Measurements from ENCODE around the gene SMARCAL1. TPM values are rescaled to one million over a fixed set of nuclear protein-coding genes. Genes with fewer than 3 reads are reported as not detected.

Gene SMARCAL1
- total RNA-seq, 1 donor from 2014 or later: 19.2 TPM

DNA sequence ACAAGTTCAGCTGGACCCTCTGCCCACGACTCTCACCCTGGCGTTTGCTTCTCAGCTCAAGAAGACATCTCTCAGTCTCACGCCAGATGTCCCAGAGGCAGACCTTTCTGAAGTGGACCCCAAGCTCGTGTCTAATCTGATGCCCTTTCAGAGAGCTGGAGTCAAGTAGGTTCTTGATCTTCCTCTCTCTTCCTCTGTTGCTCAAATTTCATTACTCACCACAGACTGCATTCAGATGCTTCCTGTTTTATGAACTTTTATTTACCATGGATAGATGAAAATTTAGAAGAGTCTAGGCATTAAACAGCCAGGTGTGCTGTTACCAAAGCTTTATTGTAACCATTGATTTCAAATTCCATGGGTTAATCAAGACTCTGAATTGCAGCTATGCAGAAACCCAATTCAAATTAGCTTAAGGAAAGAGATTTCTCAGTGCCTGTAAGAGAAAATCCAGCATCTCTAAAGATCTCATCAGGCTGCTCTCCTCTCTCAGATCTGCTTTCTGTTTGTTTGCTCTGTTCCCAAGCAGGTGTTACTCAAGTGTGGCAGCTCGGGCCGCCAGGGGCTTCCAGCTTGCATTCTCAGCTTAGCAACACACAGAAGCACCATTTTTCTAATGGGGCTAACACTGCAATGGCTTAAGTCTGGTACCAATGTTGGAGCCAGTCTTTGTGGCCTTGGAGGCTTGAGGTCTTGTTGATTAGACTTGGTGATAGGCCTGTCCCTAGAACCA is 16.5 kb downstream of the SMARCAL1 start:
- DNase-seq: no peak

GRCh38 chr2:216429428-216429827 is 17.1 kb downstream of the SMARCAL1 start:
- no peak for DNase-seq

GRCh38 chr2:216430811-216431530 is 18.7 kb downstream of the SMARCAL1 start:
- peak; percentile 4 for DNase-seq

DNA sequence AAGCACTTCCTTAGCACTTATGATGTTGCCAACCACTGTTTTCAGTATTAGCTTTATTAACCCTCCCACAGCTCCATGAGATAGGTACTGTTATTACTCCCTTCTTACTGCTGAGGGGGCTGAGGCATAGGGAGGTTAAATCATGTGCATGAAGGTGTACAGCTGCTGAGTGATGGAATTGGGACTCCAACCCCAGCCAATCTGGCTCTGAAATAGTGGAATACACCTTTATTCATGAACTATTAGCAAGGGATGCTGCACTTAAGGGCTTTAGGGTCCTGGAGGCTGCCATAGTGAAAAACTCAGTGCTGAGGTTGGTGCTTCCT is 19.2 kb downstream of the SMARCAL1 start:
- no peak for DNase-seq

DNA sequence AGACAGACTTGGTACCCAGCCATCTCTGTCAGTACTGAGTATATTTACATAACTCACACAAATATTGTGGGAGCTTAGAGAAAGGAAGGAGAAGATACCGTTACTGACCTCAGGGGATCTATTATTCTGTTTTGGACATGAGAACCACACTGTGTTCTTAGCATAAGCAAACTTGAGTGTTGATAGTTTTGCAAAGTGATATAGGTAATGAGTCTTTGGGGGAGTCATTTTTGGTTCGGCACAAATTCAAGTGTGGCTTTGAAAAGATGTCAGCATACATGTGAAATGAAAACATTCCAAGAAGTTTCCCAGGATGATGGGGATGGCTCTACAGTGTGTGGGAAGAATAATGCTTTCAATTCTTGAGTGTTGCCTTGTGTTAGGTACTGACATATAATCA is 24.1 kb downstream of the SMARCAL1 start:
- no peak for DNase-seq

DNA sequence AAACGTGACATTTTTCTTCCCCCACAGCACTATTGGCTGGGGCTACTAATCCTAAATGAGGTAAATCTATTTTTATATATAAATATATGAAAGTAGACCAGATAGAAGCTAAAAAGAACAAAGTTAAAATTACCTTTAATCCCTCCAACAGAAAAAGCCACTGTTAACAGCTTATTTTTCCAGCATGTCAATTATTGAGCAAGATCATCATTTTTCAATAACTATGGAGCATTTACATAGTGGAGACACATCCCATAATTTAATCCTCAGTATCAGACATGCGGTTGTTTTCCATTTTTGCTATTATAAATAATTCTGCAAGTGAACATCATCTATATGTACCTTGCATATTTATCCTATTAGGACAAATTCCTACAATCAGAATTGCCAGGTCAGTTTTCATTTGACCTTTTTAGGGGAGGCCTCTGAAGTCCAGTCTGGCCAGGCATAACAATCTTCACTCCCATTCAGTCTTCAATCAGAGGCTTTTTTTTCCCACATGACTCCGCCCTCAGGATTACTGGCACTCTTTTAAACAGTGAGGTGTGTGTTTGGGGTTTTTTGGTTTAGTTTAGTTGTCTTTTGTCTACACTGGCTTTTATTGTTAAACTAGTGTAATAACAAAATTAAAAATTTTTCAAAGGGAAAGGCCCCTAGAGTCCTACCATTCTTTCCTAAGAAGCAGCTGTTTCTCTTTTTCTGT is 29.2 kb downstream of the SMARCAL1 start:
- DNase-seq: no peak

DNA sequence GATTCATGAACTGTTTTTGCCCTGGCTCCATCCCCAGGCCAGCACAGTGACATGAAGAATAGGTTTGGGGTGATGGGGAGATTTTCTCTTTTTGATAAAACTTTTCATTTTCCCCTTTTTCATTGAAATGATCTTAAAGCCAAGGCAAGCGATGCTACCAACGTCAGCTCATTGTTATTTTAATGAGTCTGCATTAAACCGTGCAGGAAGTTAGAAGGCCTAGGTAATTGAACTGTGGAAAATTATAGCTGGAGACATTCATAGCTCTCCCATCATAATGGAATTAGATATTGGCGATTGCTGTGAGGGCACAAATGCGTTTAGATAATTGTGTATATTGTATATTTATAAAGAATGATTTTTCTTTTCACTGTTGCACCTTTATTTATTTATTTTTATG is 33.2 kb downstream of the SMARCAL1 start:
- no peak for DNase-seq

- no peak for DNase-seq
Observed at GRCh38 chr2:216446343-216446742, 34.1 kb downstream of the SMARCAL1 start.

- DNase-seq: no peak
Observed at GRCh38 chr2:216447293-216447692, 35.0 kb downstream of the SMARCAL1 start.

DNA sequence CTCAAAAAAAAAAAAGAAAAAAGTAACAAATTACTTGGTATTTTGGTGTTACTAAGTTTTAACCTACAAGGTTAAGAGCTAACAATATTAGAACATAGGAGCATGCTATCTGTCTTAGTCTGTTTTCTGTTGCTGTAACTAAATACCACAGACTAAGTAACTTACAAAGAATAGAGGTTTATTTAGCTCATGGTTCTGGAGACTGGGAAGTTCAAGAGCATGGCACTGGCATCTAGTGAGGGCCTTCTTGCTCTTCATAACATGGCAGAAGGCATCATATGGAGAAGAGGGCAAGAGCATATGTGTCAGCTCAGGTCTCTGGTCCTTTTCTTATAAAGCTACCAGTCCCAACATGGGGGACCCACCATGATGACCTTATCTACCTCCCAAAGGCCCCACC is 36.5 kb downstream of the SMARCAL1 start:
- no peak for DNase-seq

DNA sequence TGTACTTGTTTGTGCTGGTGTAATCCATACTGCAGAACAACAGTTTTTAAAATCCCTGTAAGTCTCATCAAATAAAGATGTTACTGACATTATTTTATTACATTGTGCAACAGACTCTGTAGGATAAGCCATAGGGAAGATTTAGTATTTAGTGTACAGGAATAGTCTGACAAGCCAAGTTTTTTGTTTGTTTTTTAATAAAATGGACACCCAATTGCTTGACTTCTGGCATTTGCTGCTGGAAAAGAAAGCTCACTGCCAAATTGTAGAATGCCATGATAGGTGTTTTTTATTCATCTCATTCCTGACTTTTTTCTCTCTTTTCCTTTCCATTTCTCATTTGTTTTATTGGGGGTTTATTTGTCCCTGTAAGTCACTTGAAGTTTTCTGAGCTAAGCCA is 38.1 kb downstream of the SMARCAL1 start:
- DNase-seq: no peak

GRCh38 chr2:216450784-216451183 is 38.5 kb downstream of the SMARCAL1 start:
- no peak for DNase-seq

DNA sequence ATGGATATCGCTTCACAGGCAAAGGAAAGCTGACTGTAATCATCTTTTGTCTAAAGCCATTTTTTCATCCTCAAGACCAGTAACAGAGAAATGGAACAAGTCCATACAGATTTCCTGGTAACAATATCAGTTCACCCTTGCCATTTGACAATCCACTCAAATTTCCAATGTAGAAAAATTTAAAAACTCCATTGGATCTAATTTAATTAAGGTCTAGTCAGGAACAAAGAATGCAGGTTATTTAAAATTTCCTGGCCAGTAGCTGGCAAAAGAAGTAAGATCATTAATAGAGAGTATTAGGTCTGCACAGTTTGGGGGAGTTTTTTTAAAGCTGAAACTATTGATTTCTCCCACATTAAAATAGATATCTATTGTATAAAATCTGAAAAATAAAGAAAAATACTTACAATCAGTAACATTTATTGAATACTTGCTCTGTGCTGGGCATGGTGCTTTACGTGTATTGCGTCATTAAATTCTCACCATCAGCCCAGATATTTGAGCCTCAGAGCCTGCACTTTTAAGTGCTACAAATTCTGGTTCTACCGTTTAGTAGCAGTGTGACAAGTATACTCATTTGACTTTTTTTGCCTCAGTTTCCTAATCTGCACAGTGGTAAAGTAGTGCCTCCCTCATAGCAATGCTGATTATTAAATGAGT is 41.8 kb downstream of the SMARCAL1 start:
- no peak for DNase-seq

- no peak for DNase-seq
Observed at GRCh38 chr2:216463148-216463547, 50.9 kb downstream of the SMARCAL1 start.

DNA sequence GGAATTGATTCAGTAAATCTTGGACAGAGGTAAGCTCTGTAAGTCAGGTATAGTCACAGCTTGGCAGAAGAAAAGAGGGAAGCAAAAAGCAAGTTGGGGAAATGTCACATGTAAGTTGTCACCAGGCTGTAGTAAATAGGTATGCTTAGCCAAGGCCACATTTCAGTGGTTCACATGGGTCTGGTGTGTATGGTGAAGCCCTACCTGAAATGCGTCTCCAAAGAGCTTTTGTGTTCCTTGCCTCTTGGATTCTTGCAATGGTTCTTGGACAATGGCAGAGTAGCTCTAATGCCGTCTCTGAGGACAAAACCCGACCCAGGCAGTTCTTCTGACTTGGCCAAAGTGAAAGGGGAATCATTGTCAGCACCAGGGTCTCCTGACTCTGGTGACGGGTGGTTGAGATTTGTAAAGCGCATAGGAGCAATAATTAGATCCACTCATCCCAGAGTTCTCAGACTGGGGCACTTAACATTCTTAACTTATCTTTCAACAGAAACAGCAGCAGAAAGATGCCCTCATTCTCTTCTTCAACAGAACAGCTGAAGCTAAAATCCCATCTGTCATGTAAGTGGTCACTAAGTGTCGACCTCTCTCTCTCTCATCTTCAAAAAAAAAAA is 51.9 kb downstream of the SMARCAL1 start:
- no peak for DNase-seq

DNA sequence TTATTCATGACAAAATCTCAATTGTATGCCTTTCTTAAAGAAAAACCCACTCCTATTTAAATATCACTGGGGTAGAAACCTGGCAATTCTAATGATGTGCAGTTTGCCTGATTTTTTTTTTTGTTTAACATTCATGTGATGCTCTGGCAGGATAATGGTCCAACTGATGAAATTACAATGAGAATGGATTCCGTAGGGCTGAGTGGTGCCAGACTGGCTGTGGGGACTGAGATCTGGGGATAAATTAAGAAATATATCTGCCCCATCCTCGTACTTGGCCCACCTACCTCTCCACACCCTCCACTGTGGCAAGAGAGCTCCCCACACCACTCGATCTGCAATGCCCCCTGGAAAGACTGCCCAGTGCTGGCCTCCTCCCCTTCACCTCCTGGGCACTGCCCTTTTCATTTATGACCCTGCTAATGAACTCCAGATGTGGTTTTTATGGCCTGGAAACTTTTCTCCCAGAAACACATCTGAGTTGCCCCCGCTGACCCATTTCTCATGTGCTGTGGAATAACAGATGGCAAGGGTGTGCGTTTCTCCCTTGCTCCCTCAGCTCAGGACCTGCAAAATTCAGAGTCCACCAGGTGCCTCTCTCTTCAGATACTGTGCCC is 53.4 kb downstream of the SMARCAL1 start:
- no peak for DNase-seq

DNA sequence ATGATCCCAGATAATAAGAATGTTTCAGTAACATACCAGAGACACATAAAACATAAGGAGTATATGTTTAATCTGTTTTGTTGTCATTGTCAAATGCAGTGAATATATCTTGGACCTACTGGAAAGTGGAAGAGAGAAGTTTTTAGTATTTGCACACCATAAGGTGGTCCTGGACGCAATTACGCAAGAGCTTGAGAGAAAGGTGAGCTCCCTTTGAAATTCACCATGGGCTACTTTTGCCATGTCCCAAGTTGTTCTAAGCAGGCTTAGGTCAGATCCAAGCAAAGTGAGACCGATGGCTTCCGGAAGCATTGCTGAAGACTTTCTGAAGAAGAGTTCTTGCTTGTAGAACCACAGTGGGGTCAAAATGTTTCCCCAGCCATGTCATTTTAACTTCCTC is 55.6 kb downstream of the SMARCAL1 start:
- DNase-seq: no peak

DNA sequence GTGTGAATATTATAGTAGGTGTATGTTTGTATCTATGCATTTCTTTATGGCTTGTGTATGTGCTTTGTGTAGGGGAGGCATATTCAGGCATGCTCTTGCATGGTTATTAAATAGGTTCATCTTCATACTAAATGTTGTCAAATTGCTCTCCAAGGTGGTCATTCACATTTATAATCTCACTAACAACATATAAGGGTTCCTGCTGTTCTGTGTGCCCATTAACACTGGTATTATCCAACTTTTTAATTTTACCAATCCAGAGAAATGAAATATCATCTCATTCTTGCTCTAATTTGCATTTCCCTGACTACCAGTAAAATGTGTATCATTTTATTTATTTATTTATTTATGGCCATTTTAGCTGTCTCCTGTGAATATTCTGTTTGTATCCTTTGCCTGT is 57.4 kb downstream of the SMARCAL1 start:
- DNase-seq: no peak

- no peak for DNase-seq
Observed at GRCh38 chr2:216473187-216473586, 60.9 kb downstream of the SMARCAL1 start.

- no peak for DNase-seq
Observed at GRCh38 chr2:216474925-216475670, 62.8 kb downstream of the SMARCAL1 start.

DNA sequence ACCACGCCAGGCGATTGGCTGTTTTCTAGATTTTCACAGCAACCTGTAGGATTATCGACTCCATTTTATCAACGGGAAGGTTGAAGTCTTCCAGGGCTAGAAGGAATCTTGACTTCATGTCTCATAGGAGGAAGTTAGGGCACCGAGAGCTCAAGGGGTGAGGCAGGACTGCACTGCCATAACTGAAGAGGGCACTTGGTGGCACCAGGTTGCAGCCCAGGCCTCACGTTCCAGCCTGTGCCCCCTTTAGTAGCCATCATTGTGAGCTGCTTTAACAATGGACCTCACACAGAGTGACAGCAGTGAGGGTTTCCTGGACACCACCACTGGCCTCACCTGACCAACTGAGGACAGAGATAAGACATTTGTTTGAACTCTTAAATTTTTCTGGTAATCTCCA is 63.5 kb downstream of the SMARCAL1 start:
- DNase-seq: no peak
